B cell (primary cell): Measurements from ENCODE around the gene ABI2.

Experiments
- EZH2 ChIP-seq: IDR thresholded peaks from 2 replicates; pipeline ENCODE4 v1.6.1; 2012; ENCODE audit warnings: borderline replicate concordance, low read depth, mild to moderate bottlenecking, moderate library complexity, low read length; ENCODE audit not compliant: insufficient read depth, poor library complexity, severe bottlenecking
- TF ChIP-seq, protein P1 (sequence below): fragments of 200-600 bp; IDR thresholded peaks from one replicate; pipeline ENCODE4 v1.8.0; 2022; ENCODE audit warnings: antibody characterized with exemption, mild to moderate bottlenecking

DNA sequence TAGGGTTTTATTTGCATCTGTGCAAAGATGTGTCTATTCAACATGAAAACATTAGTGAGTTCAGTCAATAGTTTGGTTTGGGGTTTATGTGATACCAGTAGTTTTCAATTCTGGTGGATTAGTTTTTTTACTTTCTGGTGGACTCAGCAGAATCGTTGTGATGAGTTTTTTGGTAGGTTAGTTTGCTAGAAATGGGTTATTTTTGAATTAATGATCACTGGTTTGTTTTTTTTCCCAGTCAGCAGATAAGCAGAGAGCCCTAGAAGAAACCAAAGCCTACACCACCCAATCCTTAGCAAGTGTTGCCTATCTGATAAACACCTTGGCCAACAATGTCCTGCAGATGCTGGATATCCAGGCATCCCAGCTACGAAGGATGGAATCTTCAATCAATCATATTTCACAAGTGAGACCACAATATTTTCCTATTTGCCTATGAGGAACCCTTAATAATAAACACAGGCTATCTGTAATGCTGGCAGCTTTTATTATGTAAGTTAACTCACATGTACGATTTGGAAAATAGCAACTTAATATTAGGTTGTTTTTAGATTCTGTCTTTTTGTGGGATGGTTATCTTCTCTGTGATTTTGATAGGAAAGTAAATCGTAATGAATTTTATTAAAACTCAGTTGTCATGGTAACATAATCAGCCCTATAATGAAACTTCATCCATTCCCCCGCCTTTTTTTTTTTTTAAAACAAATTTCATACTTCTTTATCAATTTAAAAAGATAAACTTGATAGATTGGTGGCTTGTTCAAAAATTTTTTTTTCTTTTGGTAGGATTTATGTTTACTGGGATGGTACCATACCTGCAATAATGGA lies 38.7 kb downstream of the ABI2 start:
- TF ChIP-seq, protein P1, sequence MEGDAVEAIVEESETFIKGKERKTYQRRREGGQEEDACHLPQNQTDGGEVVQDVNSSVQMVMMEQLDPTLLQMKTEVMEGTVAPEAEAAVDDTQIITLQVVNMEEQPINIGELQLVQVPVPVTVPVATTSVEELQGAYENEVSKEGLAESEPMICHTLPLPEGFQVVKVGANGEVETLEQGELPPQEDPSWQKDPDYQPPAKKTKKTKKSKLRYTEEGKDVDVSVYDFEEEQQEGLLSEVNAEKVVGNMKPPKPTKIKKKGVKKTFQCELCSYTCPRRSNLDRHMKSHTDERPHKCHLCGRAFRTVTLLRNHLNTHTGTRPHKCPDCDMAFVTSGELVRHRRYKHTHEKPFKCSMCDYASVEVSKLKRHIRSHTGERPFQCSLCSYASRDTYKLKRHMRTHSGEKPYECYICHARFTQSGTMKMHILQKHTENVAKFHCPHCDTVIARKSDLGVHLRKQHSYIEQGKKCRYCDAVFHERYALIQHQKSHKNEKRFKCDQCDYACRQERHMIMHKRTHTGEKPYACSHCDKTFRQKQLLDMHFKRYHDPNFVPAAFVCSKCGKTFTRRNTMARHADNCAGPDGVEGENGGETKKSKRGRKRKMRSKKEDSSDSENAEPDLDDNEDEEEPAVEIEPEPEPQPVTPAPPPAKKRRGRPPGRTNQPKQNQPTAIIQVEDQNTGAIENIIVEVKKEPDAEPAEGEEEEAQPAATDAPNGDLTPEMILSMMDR, result no peak
- TF ChIP-seq EZH2, result no peak
